Activated naive CD4-positive, alpha-beta T cell treated with anti-CD3 and anti-CD28 coated beads, Interleukin-2, amount 50 U/mL, for 24 hours (primary cell): ENCODE results near the gene SLC7A7.
"Not testable (repeated sequence)": the region's sequence is repeated elsewhere in the genome, so short reads cannot be mapped to it uniquely, and the experiment has no call there.

Source experiments
- H3K27ac Mint-ChIP-seq: one replicate; pipeline ENCODE4 v1.8.0; 2021; ENCODE audit warnings: mild to moderate bottlenecking, mixed read lengths
- H3K27me3 Mint-ChIP-seq: one replicate; pipeline ENCODE4 v1.8.0; 2021; ENCODE audit warnings: mixed read lengths
- H3K36me3 Mint-ChIP-seq: one replicate; pipeline ENCODE4 v1.8.0; 2021; ENCODE audit warnings: mixed read lengths
- H3K4me1 Mint-ChIP-seq: one replicate; pipeline ENCODE4 v1.8.0; 2021; ENCODE audit warnings: mixed read lengths
- H3K4me3 Mint-ChIP-seq: one replicate; pipeline ENCODE4 v1.8.0; 2021; ENCODE audit warnings: mild to moderate bottlenecking, mixed read lengths
- H3K9me3 Mint-ChIP-seq: one replicate; pipeline ENCODE4 v1.8.0; 2021; ENCODE audit warnings: mixed read lengths

The SLC7A7 gene

DNA sequence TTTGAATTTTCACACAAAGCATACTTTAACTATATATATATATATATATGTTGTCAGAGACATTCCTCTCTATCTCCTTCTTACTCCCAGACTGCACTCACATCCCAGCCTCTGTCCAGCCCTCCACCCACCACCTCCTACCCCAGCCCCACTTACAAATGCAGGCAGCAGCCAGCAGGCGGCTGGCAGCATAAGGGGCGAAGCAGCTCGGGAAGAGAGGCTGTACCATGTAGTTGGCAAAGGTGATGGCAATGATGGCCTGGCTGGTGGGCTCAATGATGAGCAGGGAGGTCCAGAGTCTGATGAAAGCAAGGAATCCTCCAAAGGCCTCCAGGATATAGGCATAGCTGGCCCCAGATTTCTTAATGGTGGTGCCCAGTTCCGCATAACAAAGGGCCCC, 2.5 kb downstream of the SLC7A7 start:
- Mint-ChIP-seq H3K36me3 (no peaks in the 10 kb centered on the region), H3K9me3 (no peaks in the 10 kb centered on the region), H3K27ac (no peak overlapping the region), H3K4me1 (peaks cover 15% of the 10 kb centered on the region), H3K4me3 (no peak overlapping the region), H3K27me3 (no peaks in the 10 kb centered on the region)

GRCh38 chr14:22811722-22812121, 3.5 kb downstream of the SLC7A7 start:
- Mint-ChIP-seq H3K4me1 (peaks cover 15% of the 10 kb centered on the region), H3K9me3 (no peaks in the 10 kb centered on the region), H3K27me3 (no peaks in the 10 kb centered on the region), H3K27ac (no peak overlapping the region), H3K4me3 (no peak overlapping the region), H3K36me3 (no peaks in the 10 kb centered on the region)

- Mint-ChIP-seq H3K27me3 (no peaks in the 10 kb centered on the region), H3K9me3 (no peaks in the 10 kb centered on the region), H3K4me1 (no peaks in the 10 kb centered on the region), H3K27ac (no peak overlapping the region), H3K36me3 (no peaks in the 10 kb centered on the region), H3K4me3 (no peak overlapping the region)
Observed at GRCh38 chr14:22808388-22809209, 6.6 kb downstream of the SLC7A7 start.

DNA sequence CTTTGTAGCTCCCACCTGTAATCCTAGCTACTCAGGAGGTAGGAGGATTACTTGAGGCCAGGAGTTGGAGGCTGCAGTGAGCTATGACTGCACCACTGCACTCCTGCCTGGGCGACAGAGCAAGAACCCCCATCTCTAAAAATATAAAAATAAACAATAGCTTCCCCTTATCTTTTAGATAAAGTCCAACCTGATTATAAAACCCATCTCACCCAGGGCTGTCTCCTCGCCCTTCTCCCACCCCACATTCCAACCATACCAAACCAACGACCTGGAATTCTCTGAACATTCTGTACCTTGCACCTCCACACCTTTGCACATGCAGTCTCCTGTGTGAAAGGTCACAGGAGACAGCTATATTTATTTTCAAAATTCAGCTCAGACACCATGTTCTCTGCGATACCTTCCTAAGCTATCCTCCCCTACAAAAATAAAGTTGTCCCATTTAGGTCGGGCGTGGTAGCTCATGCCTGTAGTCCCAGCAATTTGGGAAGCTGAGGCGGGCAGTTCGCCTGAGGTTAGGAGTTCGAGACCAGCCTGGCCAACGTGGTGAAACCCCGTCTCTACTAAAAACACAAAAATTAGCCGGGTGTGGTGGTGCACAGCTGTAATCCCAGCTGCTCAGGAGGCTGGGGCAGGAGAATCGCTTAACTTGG, 7.7 kb downstream of the SLC7A7 start:
- H3K9me3 Mint-ChIP-seq, result no peaks in the 10 kb centered on the region
- no peaks in the 10 kb centered on the region for H3K4me1 Mint-ChIP-seq
- no peaks in the 10 kb centered on the region for H3K36me3 Mint-ChIP-seq
- no peak overlapping the region for H3K27ac Mint-ChIP-seq
- H3K4me3 Mint-ChIP-seq, result no peak overlapping the region
- no peaks in the 10 kb centered on the region for H3K27me3 Mint-ChIP-seq

- H3K36me3 Mint-ChIP-seq, H3K27me3 Mint-ChIP-seq, H3K4me1 Mint-ChIP-seq, H3K9me3 Mint-ChIP-seq, H3K27ac Mint-ChIP-seq, H3K4me3 Mint-ChIP-seq: not testable (repeated sequence)
Observed at GRCh38 chr14:22805235-22805634, 10.0 kb downstream of the SLC7A7 start.

- no peaks in the 10 kb centered on the region for H3K9me3 Mint-ChIP-seq
- H3K27ac Mint-ChIP-seq, result no peak overlapping the region
- no peaks in the 10 kb centered on the region for H3K36me3 Mint-ChIP-seq
- H3K27me3 Mint-ChIP-seq, result peaks cover 2% of the 10 kb centered on the region
- H3K4me1 Mint-ChIP-seq, result no peaks in the 10 kb centered on the region
- H3K4me3 Mint-ChIP-seq, result no peak overlapping the region
Observed at GRCh38 chr14:22803687-22803974, 11.6 kb downstream of the SLC7A7 start.

- Mint-ChIP-seq H3K27ac (no peak overlapping the region), H3K4me3 (no peak overlapping the region), H3K4me1 (no peaks in the 10 kb centered on the region), H3K27me3 (peaks cover 2% of the 10 kb centered on the region), H3K36me3 (no peaks in the 10 kb centered on the region), H3K9me3 (no peaks in the 10 kb centered on the region)
Observed at GRCh38 chr14:22802860-22803686, 12.2 kb downstream of the SLC7A7 start.

- Mint-ChIP-seq H3K27ac (no peak overlapping the region), H3K36me3 (no peaks in the 10 kb centered on the region), H3K27me3 (peaks cover 2% of the 10 kb centered on the region), H3K9me3 (no peaks in the 10 kb centered on the region), H3K4me3 (no peak overlapping the region), H3K4me1 (no peaks in the 10 kb centered on the region)
Observed at GRCh38 chr14:22801716-22802115, 13.5 kb downstream of the SLC7A7 start.

DNA sequence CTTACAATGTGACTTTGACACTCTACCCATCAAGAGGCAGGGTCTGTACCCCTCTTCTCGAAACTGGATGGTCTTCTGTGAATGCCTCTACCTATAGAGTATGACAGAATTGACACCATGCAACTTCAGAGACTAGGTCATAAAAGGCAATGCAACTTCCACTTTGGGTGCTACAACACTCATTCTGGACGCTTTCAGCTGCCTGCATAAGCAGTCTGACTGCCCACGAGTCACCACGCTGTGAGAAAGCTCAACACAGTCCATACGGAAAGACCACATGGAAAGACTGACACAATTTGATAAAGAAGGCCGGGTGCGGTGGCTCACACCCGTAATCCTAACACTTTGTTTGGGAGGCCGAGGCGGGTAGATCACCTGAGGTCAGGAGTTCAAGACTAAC, 14.9 kb downstream of the SLC7A7 start:
- H3K4me3 Mint-ChIP-seq, result no peak overlapping the region
- no peaks in the 10 kb centered on the region for H3K36me3 Mint-ChIP-seq
- peaks cover 3% of the 10 kb centered on the region for H3K27me3 Mint-ChIP-seq

GRCh38 chr14:22798528-22798927, 16.7 kb downstream of the SLC7A7 start:
- Mint-ChIP-seq H3K36me3 (no peaks in the 10 kb centered on the region), H3K4me1 (no peaks in the 10 kb centered on the region), H3K4me3 (no peak overlapping the region), H3K9me3 (no peaks in the 10 kb centered on the region), H3K27me3 (peaks cover 3% of the 10 kb centered on the region), H3K27ac (no peak overlapping the region)

More for the DNA sequence above, 14.9 kb downstream of the SLC7A7 start:
- Mint-ChIP-seq H3K9me3 (no peaks in the 10 kb centered on the region), H3K4me1 (no peaks in the 10 kb centered on the region), H3K27ac (no peak overlapping the region)

- H3K4me1 Mint-ChIP-seq, result no peaks in the 10 kb centered on the region
- no peak overlapping the region for H3K27ac Mint-ChIP-seq
- H3K27me3 Mint-ChIP-seq, result peaks cover 3% of the 10 kb centered on the region
- no peaks in the 10 kb centered on the region for H3K9me3 Mint-ChIP-seq
- H3K36me3 Mint-ChIP-seq, result no peaks in the 10 kb centered on the region
- no peak overlapping the region for H3K4me3 Mint-ChIP-seq
Observed at GRCh38 chr14:22797017-22797917, 18.0 kb downstream of the SLC7A7 start.

DNA sequence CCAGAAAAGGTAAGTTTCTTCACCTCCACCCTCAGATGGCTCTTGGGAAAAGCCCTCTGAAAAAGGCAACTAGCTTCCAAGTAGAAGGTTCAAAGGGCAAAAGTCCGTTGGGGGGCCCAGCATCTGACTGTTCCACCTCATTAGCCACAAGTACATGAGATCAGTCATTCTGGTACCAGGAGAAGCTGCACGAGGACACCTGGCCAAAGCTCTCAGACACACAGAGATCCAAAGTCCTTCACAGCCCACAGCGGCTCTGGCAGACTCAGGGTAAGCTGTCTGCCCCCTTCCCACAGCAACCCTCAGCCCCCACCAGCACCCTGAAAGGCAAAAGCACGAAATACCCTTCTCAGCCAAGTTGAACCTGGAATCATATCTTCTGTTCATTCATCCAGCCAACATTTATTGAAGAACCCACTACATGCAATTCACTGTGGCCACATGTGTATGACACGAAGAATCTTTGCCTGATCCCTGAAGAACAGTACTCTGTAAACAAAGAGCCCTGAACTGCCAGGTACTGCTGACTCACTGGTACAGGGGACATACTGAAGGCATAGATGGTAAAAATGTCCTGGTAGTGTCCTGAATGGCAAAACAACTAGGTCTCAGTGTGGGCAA, 19.0 kb downstream of the SLC7A7 start:
- no peak overlapping the region for H3K4me3 Mint-ChIP-seq
- no peak overlapping the region for H3K27ac Mint-ChIP-seq
- peaks cover 1% of the 10 kb centered on the region for H3K27me3 Mint-ChIP-seq
- H3K4me1 Mint-ChIP-seq, result no peaks in the 10 kb centered on the region
- no peaks in the 10 kb centered on the region for H3K36me3 Mint-ChIP-seq
- no peaks in the 10 kb centered on the region for H3K9me3 Mint-ChIP-seq

DNA sequence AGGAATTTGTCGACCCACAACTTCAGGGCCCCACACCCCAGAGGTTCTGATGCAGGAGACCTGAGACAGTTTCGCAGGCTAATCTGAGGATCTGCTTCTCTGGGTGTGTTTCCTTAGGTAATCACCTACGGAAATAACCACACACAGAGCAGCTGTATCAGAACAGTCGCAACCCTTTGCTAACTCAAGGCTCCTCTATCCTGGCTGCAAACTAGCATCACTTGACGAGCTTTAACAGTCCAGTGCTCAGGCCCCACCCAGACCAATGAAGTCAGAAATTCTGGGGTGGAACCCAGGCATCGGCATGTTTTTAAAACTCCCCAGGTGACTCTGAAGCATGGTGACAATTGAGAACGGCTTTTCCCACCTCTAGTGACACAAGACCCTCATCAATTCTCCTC, 20.7 kb downstream of the SLC7A7 start:
- no peak overlapping the region for H3K27ac Mint-ChIP-seq
- peaks cover 1% of the 10 kb centered on the region for H3K27me3 Mint-ChIP-seq
- no peaks in the 10 kb centered on the region for H3K4me1 Mint-ChIP-seq
- H3K9me3 Mint-ChIP-seq, result no peaks in the 10 kb centered on the region
- H3K36me3 Mint-ChIP-seq, result no peaks in the 10 kb centered on the region
- no peak overlapping the region for H3K4me3 Mint-ChIP-seq

DNA sequence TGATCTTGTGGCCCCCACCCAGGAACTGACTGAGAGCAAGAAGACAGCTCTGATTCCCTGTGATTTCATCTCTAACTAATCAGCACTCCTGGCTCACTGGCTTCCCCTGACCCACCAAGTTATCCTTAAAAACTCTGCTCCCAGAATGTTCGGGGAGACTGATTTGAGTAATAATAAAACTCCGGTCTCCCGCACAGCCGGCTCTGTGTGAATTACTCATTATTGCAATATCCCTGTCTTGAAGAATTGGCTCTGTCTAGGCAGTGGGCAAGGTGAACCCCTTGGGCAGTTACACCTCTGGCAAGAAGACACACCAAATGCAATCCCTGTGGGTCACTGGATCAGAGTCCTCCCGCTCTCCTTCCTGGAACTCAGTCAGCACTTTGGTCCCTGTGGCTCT, 21.3 kb downstream of the SLC7A7 start:
- no peaks in the 10 kb centered on the region for H3K4me1 Mint-ChIP-seq
- H3K27ac Mint-ChIP-seq, result peak overlapping the region; percentile 55
- H3K4me3 Mint-ChIP-seq, result no peak overlapping the region
- no peaks in the 10 kb centered on the region for H3K9me3 Mint-ChIP-seq
- no peaks in the 10 kb centered on the region for H3K36me3 Mint-ChIP-seq
- peaks cover 1% of the 10 kb centered on the region for H3K27me3 Mint-ChIP-seq

DNA sequence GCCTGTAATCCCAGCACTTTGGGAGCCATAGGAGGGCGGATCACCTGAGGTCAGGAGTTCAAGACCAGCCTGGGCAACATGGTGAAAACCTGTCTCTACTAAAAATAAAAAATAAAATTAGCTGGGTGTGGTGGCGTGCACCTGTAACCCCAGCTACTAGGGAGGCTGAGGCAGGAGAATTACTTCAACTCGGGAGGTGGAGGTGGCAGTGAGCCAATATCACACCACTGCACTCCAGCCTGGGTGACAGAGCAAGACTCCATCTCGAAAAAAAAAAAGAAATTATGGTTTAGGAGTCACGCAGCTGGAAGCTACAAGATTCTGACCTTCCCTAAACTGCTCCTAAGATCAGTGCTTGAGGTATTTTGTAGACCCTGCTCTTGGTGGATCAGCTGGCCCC, 21.7 kb downstream of the SLC7A7 start:
- H3K36me3 Mint-ChIP-seq, H3K4me3 Mint-ChIP-seq, H3K27me3 Mint-ChIP-seq, H3K27ac Mint-ChIP-seq, H3K9me3 Mint-ChIP-seq, H3K4me1 Mint-ChIP-seq: not testable (repeated sequence)
